HEK293 (cell line): Measurements from ENCODE around the gene MAMDC2.

Experiments
- CTCF ChIA-PET: fragments of 350-600 bp; formaldehyde crosslinking; extraction: SDS; loops from one replicate; lab custom pipeline; 2021; ENCODE audit warnings: antibody characterized with exemption; lab: Yijun Ruan, JAX
- POLR2A ChIA-PET: fragments of 300-600 bp; formaldehyde crosslinking; extraction: SDS; loops from one replicate; lab custom pipeline; 2020; ENCODE audit warnings: antibody characterized with exemption, inconsistent platforms; lab: Yijun Ruan, JAX
- H3K27ac ChIP-seq: fragments of 200-500 bp; sonication (Bioruptor generic); 2 replicates; pipeline ENCODE4 v1.5.1; 2014; ENCODE audit warnings: low read depth, low read length, control low read depth, inconsistent platforms; ENCODE audit errors: extremely low read depth
- H3K36me3 ChIP-seq, 2 experiments: fragments of 200-500 bp in 1 of 2; sonication (Bioruptor generic) in 1 of 2; 1 replicate in 1 of 2; 2 replicates in 1 of 2; pipeline ENCODE4 v1.5.1; 2014 to 2017; ENCODE audit warnings: inconsistent platforms in 2 of 2, low read length in 2 of 2; ENCODE audit not compliant: control insufficient read depth in 2 of 2, insufficient read depth in 1 of 2
- H3K4me1 ChIP-seq: fragments of 200-500 bp; sonication (Bioruptor generic); 2 replicates; pipeline ENCODE4 v1.5.1; 2014; ENCODE audit warnings: mild to moderate bottlenecking, low read length, inconsistent platforms; ENCODE audit not compliant: control insufficient read depth, insufficient read depth
- H3K4me3 ChIP-seq: 2 replicates; pipeline ENCODE4 v1.5.1; 2011; ENCODE audit warnings: low read depth, mild to moderate bottlenecking, control low read depth, low read length, moderate library complexity
- H3K9me3 ChIP-seq: fragments of 200-500 bp; sonication (Bioruptor generic); 2 replicates; pipeline ENCODE4 v1.5.1; 2014; ENCODE audit warnings: low read depth, low read length, inconsistent platforms; ENCODE audit not compliant: control insufficient read depth, insufficient read depth
- IKZF3 ChIP-seq: fragments of 450-650 bp; IDR thresholded peaks from 2 replicates; pipeline ENCODE4 v1.5.0; 2018; ENCODE audit warnings: missing biosample characterization, mild to moderate bottlenecking, missing genetic modification characterization, moderate library complexity
- KLF16 ChIP-seq: fragments of 450-650 bp; formaldehyde crosslinking; IDR thresholded peaks from 2 replicates; pipeline ENCODE4 v1.5.1; 2017; ENCODE audit warnings: missing biosample characterization, missing genetic modification characterization
- SALL2 ChIP-seq: fragments of 450-650 bp; formaldehyde crosslinking; IDR thresholded peaks from 2 replicates; pipeline ENCODE4 v1.5.0; 2017; ENCODE audit warnings: missing biosample characterization, mild to moderate bottlenecking, missing genetic modification characterization, borderline replicate concordance
- SP3 ChIP-seq: fragments of 450-650 bp; formaldehyde crosslinking; IDR thresholded peaks from 2 replicates; pipeline ENCODE4 v1.5.1; 2016; ENCODE audit warnings: missing biosample characterization, missing genetic modification characterization
- ZBTB20 ChIP-seq: fragments of 450-650 bp; formaldehyde crosslinking; IDR thresholded peaks from 2 replicates; pipeline ENCODE4 v1.5.1; 2016; ENCODE audit warnings: missing biosample characterization, missing genetic modification characterization
- ZBTB49 ChIP-seq: fragments of 450-650 bp; formaldehyde crosslinking; IDR thresholded peaks from 2 replicates; pipeline ENCODE4 v1.5.1; 2016; ENCODE audit warnings: missing biosample characterization, missing genetic modification characterization, low read depth
- ZFHX2 ChIP-seq: fragments of 450-650 bp; formaldehyde crosslinking; conservative IDR thresholded peaks from 2 replicates; pipeline ENCODE4 v1.5.1; 2016; ENCODE audit warnings: missing biosample characterization, missing genetic modification characterization
- ZFP41 ChIP-seq: fragments of 450-650 bp; formaldehyde crosslinking; IDR thresholded peaks from 2 replicates; pipeline ENCODE4 v1.5.1; 2016; ENCODE audit warnings: missing biosample characterization, missing genetic modification characterization, borderline replicate concordance
- ZNF114 ChIP-seq: fragments of 450-650 bp; formaldehyde crosslinking; IDR thresholded peaks from 2 replicates; pipeline ENCODE4 v1.5.0; 2017; ENCODE audit warnings: missing biosample characterization, missing genetic modification characterization
- ZNF132 ChIP-seq: fragments of 450-650 bp; formaldehyde crosslinking; IDR thresholded peaks from 2 replicates; pipeline ENCODE4 v1.5.1; 2017; ENCODE audit warnings: missing biosample characterization, missing genetic modification characterization, borderline replicate concordance
- ZNF140 ChIP-seq: fragments of 450-650 bp; formaldehyde crosslinking; IDR thresholded peaks from 2 replicates; pipeline ENCODE4 v1.5.1; 2016; ENCODE audit warnings: missing biosample characterization, missing genetic modification characterization
- ZNF157 ChIP-seq: fragments of 450-650 bp; formaldehyde crosslinking; IDR thresholded peaks from 2 replicates; pipeline ENCODE4 v1.5.1; 2016; ENCODE audit warnings: missing biosample characterization, missing genetic modification characterization
- ZNF175 ChIP-seq: fragments of 450-650 bp; formaldehyde crosslinking; IDR thresholded peaks from 2 replicates; pipeline ENCODE4 v1.5.1; 2016; ENCODE audit warnings: missing biosample characterization, missing genetic modification characterization
- ZNF184 ChIP-seq: fragments of 450-650 bp; IDR thresholded peaks from 2 replicates; pipeline ENCODE4 v1.5.1; 2018; ENCODE audit warnings: missing biosample characterization, mild to moderate bottlenecking, missing genetic modification characterization
- ZNF19 ChIP-seq: fragments of 450-650 bp; formaldehyde crosslinking; IDR thresholded peaks from 2 replicates; pipeline ENCODE4; 2016; ENCODE audit warnings: missing biosample characterization, missing genetic modification characterization, low read depth
- ZNF214 ChIP-seq: fragments of 450-650 bp; formaldehyde crosslinking; IDR thresholded peaks from 2 replicates; pipeline ENCODE4 v1.5.1; 2017; ENCODE audit warnings: missing biosample characterization, mild to moderate bottlenecking, missing genetic modification characterization, borderline replicate concordance
- ZNF324 ChIP-seq: fragments of 450-650 bp; formaldehyde crosslinking; IDR thresholded peaks from 2 replicates; pipeline ENCODE4 v1.5.1; 2016; ENCODE audit warnings: missing biosample characterization, missing genetic modification characterization
- ZNF354C ChIP-seq: fragments of 450-650 bp; formaldehyde crosslinking; IDR thresholded peaks from 2 replicates; pipeline ENCODE4 v1.5.1; 2016; ENCODE audit warnings: missing biosample characterization, missing genetic modification characterization, low read depth, borderline replicate concordance
- ZNF362 ChIP-seq: fragments of 450-650 bp; formaldehyde crosslinking; IDR thresholded peaks from 2 replicates; pipeline ENCODE4 v1.5.1; 2016; ENCODE audit warnings: missing biosample characterization, missing genetic modification characterization
- ZNF521 ChIP-seq: fragments of 450-650 bp; formaldehyde crosslinking; IDR thresholded peaks from 2 replicates; pipeline ENCODE4 v1.5.1; 2017; ENCODE audit warnings: missing biosample characterization, mild to moderate bottlenecking, missing genetic modification characterization
- ZNF530 ChIP-seq: fragments of 450-650 bp; formaldehyde crosslinking; IDR thresholded peaks from 2 replicates; pipeline ENCODE4 v1.5.1; 2016; ENCODE audit warnings: low read depth, missing biosample characterization, missing genetic modification characterization
- ZNF664 ChIP-seq: fragments of 450-650 bp; formaldehyde crosslinking; IDR thresholded peaks from 2 replicates; pipeline ENCODE4 v1.5.1; 2016; ENCODE audit warnings: missing biosample characterization, missing genetic modification characterization
- ZNF785 ChIP-seq: fragments of 450-650 bp; formaldehyde crosslinking; IDR thresholded peaks from 2 replicates; pipeline ENCODE4 v1.5.1; 2016; ENCODE audit warnings: missing biosample characterization, missing genetic modification characterization
- ZSCAN16 ChIP-seq: fragments of 450-650 bp; formaldehyde crosslinking; IDR thresholded peaks from 2 replicates; pipeline ENCODE4 v1.5.1; 2016; ENCODE audit warnings: missing biosample characterization, missing genetic modification characterization
- TF ChIP-seq, protein P1 (sequence below): fragments of 450-650 bp; formaldehyde crosslinking; IDR thresholded peaks from 2 replicates; pipeline ENCODE4; 2016; ENCODE audit warnings: missing biosample characterization, missing genetic modification characterization
- TF ChIP-seq, protein P2 (sequence below): fragments of 450-650 bp; formaldehyde crosslinking; IDR thresholded peaks from 2 replicates; pipeline ENCODE4 v1.5.1; 2016; ENCODE audit warnings: missing biosample characterization, missing genetic modification characterization
- TF ChIP-seq, protein P3 (sequence below): fragments of 450-650 bp; formaldehyde crosslinking; IDR thresholded peaks from 2 replicates; pipeline ENCODE4 v1.5.1; 2017; ENCODE audit warnings: missing biosample characterization, missing genetic modification characterization
- TF ChIP-seq, protein P4 (sequence below): fragments of 450-650 bp; formaldehyde crosslinking; IDR thresholded peaks from 2 replicates; pipeline ENCODE4 v1.5.1; 2016; ENCODE audit warnings: missing biosample characterization, missing genetic modification characterization

MAMDC2 gene

DNA sequence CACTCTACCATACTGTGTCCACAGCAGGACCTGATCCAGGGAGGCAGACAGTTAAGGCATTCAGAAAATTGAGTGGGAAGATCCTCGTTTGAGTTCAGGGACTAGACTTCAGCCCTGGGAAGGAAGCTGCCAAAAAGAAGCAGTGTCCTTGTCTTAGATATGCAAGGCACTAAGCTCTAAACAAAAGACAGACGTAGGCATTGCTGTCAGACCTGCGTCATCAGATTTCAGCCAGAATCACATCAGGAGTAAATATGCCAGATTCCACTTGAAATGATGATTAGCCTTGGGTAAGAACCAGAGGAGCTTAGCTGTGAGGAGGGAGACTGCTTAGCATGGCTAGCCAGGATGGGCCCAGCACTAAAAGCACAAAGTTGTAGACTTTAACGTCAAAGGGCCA lies 56.7 kb downstream of the MAMDC2 start:
- Histone ChIP-seq H3K9me3 (no peaks in the 10 kb centered on the region), H3K27ac (no peak overlapping the region), H3K36me3 (no peaks in the 10 kb centered on the region)
- POLR2A ChIA-PET, result no interaction called here
- TF ChIP-seq ZNF324 (tag by site-specific recombination) (no peak), ZSCAN16 (no peak), ZNF664 (tag by site-specific recombination) (no peak), ZNF362 (tag by site-specific recombination) (no peak), ZNF114 (no peak), KLF16 (tag by site-specific recombination) (no peak), ZNF175 (tag by site-specific recombination) (no peak), ZNF354C (tag by site-specific recombination) (no peak), ZNF530 (tag by site-specific recombination) (no peak), ZBTB20 (tag by site-specific recombination) (no peak), ZNF184 (no peak), ZNF132 (tag by site-specific recombination) (no peak), ZNF140 (tag by site-specific recombination) (no peak), IKZF3 (tag by site-specific recombination) (no peak), SP3 (tag by site-specific recombination) (no peak), ZFHX2 (tag by site-specific recombination) (no peak)
- TF ChIP-seq, protein P1, sequence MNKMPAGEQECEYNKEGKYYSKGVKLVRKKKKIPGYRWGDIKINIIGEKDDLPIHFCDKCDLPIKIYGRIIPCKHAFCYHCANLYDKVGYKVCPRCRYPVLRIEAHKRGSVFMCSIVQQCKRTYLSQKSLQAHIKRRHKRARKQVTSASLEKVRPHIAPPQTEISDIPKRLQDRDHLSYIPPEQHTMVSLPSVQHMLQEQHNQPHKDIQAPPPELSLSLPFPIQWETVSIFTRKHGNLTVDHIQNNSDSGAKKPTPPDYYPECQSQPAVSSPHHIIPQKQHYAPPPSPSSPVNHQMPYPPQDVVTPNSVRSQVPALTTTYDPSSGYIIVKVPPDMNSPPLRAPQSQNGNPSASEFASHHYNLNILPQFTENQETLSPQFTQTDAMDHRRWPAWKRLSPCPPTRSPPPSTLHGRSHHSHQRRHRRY, result no peak
- TF ChIP-seq, protein P2, sequence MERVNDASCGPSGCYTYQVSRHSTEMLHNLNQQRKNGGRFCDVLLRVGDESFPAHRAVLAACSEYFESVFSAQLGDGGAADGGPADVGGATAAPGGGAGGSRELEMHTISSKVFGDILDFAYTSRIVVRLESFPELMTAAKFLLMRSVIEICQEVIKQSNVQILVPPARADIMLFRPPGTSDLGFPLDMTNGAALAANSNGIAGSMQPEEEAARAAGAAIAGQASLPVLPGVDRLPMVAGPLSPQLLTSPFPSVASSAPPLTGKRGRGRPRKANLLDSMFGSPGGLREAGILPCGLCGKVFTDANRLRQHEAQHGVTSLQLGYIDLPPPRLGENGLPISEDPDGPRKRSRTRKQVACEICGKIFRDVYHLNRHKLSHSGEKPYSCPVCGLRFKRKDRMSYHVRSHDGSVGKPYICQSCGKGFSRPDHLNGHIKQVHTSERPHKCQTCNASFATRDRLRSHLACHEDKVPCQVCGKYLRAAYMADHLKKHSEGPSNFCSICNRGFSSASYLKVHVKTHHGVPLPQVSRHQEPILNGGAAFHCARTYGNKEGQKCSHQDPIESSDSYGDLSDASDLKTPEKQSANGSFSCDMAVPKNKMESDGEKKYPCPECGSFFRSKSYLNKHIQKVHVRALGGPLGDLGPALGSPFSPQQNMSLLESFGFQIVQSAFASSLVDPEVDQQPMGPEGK, result no peak
- TF ChIP-seq, all 188 proteins: peak for 0
- H3K4me1 ChIP-seq, result no peaks in the 10 kb centered on the region
- H3K4me3 ChIP-seq, result no peak overlapping the region
- CTCF ChIA-PET, result interaction anchor here (12.6 kb wide), 1 partner anchor 11 kb away, joined by 121 read pairs; no protein-coding TSS in a partner anchor

DNA sequence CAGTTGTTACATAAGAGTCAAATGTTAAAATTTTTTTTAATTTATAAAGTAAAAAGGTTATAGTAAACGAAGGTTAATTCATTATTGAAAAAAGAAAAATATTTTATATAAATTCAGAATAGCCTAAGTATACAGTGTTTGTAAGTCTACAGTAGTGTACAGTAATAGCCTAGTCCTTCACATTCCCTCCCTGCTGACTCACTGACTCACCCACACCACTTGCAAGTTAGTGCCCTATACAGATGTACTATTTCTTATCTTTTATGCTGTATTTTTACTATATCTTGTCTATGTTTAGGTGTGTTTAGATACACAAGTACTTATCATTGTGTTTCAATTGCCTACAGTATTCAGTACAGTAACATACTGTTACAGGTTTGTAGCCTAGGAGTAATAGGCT lies 57.6 kb downstream of the MAMDC2 start:
- no peaks in the 10 kb centered on the region for H3K36me3 ChIP-seq
- ChIA-PET CTCF (interaction anchor here (12.6 kb wide), 1 partner anchor 10 kb away, joined by 121 read pairs; no protein-coding TSS in a partner anchor), POLR2A (no interaction called here)
- TF ChIP-seq ZNF19 (tag by site-specific recombination) (no peak), ZNF157 (tag by site-specific recombination) (no peak), ZNF785 (tag by site-specific recombination) (no peak), ZBTB49 (tag by site-specific recombination) (no peak), ZBTB20 (tag by site-specific recombination) (no peak), ZNF214 (tag by site-specific recombination) (no peak), SALL2 (tag by site-specific recombination) (no peak), ZNF521 (tag by site-specific recombination) (no peak), ZFP41 (tag by site-specific recombination) (no peak)
- TF ChIP-seq, protein P3, sequence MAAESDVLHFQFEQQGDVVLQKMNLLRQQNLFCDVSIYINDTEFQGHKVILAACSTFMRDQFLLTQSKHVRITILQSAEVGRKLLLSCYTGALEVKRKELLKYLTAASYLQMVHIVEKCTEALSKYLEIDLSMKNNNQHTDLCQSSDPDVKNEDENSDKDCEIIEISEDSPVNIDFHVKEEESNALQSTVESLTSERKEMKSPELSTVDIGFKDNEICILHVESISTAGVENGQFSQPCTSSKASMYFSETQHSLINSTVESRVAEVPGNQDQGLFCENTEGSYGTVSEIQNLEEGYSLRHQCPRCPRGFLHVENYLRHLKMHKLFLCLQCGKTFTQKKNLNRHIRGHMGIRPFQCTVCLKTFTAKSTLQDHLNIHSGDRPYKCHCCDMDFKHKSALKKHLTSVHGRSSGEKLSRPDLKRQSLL (tag by site-specific recombination), result no peak
- TF ChIP-seq, protein P4, sequence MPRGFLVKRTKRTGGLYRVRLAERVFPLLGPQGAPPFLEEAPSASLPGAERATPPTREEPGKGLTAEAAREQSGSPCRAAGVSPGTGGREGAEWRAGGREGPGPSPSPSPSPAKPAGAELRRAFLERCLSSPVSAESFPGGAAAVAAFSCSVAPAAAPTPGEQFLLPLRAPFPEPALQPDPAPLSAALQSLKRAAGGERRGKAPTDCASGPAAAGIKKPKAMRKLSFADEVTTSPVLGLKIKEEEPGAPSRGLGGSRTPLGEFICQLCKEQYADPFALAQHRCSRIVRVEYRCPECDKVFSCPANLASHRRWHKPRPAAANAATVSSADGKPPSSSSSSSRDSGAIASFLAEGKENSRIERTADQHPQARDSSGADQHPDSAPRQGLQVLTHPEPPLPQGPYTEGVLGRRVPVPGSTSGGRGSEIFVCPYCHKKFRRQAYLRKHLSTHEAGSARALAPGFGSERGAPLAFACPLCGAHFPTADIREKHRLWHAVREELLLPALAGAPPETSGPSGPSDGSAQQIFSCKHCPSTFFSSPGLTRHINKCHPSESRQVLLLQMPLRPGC (tag by site-specific recombination), result no peak

More for the DNA sequence above, 57.6 kb downstream of the MAMDC2 start:
- H3K4me3 ChIP-seq, result no peak overlapping the region
- no peak overlapping the region for H3K27ac ChIP-seq
- no peaks in the 10 kb centered on the region for H3K9me3 ChIP-seq
- H3K4me1 ChIP-seq, result no peaks in the 10 kb centered on the region
